Stimulated activated naive CD8-positive, alpha-beta T cell treated with anti-CD3 and anti-CD28 coated beads, Interleukin-15, Interleukin-2, amounts not matched to agents 100 ng/mL and 50 ng/mL, for 24 hours (primary cell): ENCODE measurements around the gene DCUN1D2.
"Not testable (repeated sequence)": the region's sequence is repeated elsewhere in the genome, so short reads cannot be mapped to it uniquely, and the experiment has no call there.

Experiments
- H3K27ac Mint-ChIP-seq: one replicate; pipeline ENCODE4 v1.8.0; 2021; ENCODE audit warnings: mild to moderate bottlenecking, mixed read lengths
- H3K27me3 Mint-ChIP-seq: one replicate; pipeline ENCODE4 v1.8.0; 2021; ENCODE audit warnings: mixed read lengths
- H3K36me3 Mint-ChIP-seq: one replicate; pipeline ENCODE4 v1.8.0; 2021; ENCODE audit warnings: low read depth, mixed read lengths
- H3K4me1 Mint-ChIP-seq: one replicate; pipeline ENCODE4 v1.8.0; 2021; ENCODE audit warnings: low read depth, mixed read lengths
- H3K4me3 Mint-ChIP-seq: one replicate; pipeline ENCODE4 v1.8.0; 2021; ENCODE audit warnings: mild to moderate bottlenecking, mixed read lengths
- H3K9me3 Mint-ChIP-seq: one replicate; pipeline ENCODE4 v1.8.0; 2021; ENCODE audit warnings: mixed read lengths

Gene DCUN1D2

DNA sequence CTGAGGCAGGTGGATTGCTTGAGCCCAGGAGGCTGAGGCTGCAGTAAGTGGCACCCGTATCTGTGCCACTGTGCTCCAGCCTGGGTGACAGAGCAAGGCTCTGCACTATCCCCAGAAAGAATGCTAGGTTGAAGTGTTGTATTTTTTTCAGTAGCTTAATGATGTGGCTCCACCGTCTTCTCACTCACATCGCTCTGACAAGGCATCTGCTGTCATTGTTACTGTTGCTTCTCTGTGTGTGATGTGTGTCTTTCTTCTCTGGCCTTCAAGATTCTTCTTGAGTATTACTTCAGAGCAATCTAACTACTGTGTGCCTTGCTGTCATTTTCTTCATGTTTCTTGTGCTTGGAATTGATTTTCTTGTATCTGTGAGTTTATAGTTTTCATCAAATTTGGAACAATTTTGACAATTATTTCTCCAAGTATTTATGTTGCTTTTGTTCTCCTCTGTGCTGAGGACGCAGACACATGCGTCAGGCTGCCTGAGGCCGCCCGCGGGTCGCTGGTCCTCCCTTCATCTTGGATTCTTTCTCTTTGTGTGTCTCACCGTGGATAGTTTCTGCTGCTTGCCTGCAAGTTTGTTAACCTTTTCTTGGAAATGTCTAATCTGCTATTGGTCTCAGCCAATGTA lies 48.0 kb downstream of the DCUN1D2 start:
- Mint-ChIP-seq H3K4me3 (no peak overlapping the region), H3K4me1 (no peaks in the 10 kb centered on the region), H3K36me3 (peaks cover 6% of the 10 kb centered on the region), H3K27me3 (no peaks in the 10 kb centered on the region), H3K9me3 (no peaks in the 10 kb centered on the region), H3K27ac (no peak overlapping the region)

DNA sequence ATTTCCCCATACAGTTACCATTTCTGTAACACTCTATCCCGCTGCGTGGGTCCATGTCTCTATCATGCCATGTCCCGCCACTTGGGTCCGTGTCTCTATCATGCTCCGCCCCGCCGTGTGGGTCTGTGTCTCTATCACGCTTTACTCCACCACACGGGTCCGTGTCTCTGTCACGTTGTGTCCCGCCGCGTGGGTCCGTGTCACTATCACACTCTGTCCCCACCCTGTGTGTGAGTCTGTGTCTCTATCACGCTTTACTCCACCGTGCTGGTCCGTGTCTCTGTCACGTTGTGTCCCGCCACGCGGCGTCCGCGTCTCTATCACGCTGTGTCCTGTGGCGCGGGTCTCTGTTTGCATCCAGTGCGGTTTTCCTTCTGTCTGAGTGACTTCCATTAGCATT lies 48.9 kb downstream of the DCUN1D2 start:
- Mint-ChIP-seq H3K4me3 (no peak overlapping the region), H3K4me1 (no peaks in the 10 kb centered on the region), H3K36me3 (peaks cover 6% of the 10 kb centered on the region), H3K27me3 (no peaks in the 10 kb centered on the region), H3K9me3 (no peaks in the 10 kb centered on the region), H3K27ac (no peak overlapping the region)

- Mint-ChIP-seq H3K4me1 (no peaks in the 10 kb centered on the region), H3K27me3 (no peaks in the 10 kb centered on the region), H3K27ac (no peak overlapping the region), H3K36me3 (peaks cover 3% of the 10 kb centered on the region), H3K9me3 (no peaks in the 10 kb centered on the region), H3K4me3 (no peak overlapping the region)
These were observed 53.0 kb downstream of the DCUN1D2 start for GRCh38 chr13:113437408-113438010.

DNA sequence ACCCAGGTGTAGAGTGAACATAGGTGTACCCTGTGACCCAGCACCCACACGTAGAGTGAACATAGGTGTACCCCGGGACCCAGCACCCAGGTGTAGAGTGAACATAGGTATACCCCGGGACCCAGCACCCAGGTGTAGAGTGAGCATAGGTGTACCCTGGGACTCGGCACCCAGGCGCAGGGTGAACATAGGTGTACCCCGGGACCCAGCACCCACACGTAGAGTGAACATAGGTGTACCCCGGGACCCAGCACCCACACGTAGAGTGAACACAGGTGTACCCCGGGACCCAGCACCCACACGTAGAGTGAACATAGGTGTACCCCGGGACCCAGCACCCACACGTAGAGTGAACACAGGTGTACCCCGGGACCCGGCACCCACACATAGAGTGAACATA lies 53.6 kb downstream of the DCUN1D2 start:
- not testable (repeated sequence) for H3K4me1 Mint-ChIP-seq, H3K4me3 Mint-ChIP-seq, H3K27ac Mint-ChIP-seq, H3K36me3 Mint-ChIP-seq, H3K9me3 Mint-ChIP-seq, H3K27me3 Mint-ChIP-seq

- not testable (repeated sequence) for H3K4me3 Mint-ChIP-seq, H3K4me1 Mint-ChIP-seq
These were observed 54.6 kb downstream of the DCUN1D2 start for GRCh38 chr13:113435907-113436306.

DNA sequence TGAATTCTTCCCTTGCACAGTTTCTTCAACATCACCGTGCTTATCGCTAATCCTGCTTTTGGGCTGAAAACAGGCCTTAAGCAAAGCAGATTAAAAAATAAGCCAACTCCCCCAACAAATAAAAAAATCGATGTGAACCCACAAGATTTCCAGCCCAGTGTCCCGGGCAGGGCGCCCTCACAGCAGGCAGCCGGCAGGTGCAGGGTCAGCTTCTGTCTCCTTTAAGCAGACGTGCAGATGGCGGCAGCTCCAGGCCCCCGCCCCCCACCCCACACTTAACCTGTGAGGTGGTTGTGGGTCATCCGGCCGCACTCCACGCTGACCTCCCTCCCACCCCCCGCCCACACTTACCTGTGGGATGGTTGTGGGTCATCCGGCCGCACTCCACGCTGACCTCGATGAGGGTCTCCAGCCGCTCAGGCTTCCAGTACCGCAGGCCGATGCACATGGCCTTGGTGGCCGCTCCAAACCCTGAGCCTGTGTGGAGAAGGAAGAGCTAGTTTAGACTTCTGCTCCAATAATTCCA lies 57.1 kb downstream of the DCUN1D2 start:
- Mint-ChIP-seq H3K27me3 (no peaks in the 10 kb centered on the region), H3K4me3 (no peak overlapping the region), H3K36me3 (no peaks in the 10 kb centered on the region), H3K9me3 (no peaks in the 10 kb centered on the region), H3K27ac (no peak overlapping the region), H3K4me1 (no peaks in the 10 kb centered on the region)

More at GRCh38 chr13:113435907-113436306, 54.6 kb downstream of the DCUN1D2 start:
- H3K9me3 Mint-ChIP-seq, H3K27ac Mint-ChIP-seq, H3K27me3 Mint-ChIP-seq, H3K36me3 Mint-ChIP-seq: not testable (repeated sequence)

- H3K27me3 Mint-ChIP-seq = no peaks in the 10 kb centered on the region
- no peaks in the 10 kb centered on the region for H3K36me3 Mint-ChIP-seq
- H3K27ac Mint-ChIP-seq = no peak overlapping the region
- no peaks in the 10 kb centered on the region for H3K9me3 Mint-ChIP-seq
- H3K4me3 Mint-ChIP-seq = no peak overlapping the region
- H3K4me1 Mint-ChIP-seq = no peaks in the 10 kb centered on the region
These were observed 57.8 kb downstream of the DCUN1D2 start for GRCh38 chr13:113432506-113433270.

DNA sequence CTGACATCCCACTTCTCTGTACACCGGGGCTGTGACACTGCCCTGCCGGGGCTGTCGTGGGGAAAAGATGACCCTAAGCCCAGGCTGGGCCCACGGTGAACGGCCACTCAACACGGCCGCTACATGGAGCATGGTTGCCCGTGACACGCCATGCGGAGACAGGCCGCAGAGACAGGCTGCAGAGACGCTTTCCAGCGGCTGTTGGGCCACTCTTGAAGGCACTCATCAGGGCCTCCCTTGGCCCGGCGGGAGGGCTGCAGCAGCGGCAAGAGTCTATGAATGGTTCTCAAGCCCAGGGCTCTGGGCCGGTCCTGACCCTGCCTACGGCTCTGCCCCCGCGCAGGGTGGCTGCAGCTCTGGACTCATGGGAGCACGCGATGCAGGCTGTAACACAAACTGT lies 59.3 kb downstream of the DCUN1D2 start:
- Mint-ChIP-seq H3K4me3 (no peak overlapping the region), H3K27me3 (no peaks in the 10 kb centered on the region), H3K9me3 (no peaks in the 10 kb centered on the region), H3K27ac (no peak overlapping the region), H3K4me1 (no peaks in the 10 kb centered on the region), H3K36me3 (no peaks in the 10 kb centered on the region)

DNA sequence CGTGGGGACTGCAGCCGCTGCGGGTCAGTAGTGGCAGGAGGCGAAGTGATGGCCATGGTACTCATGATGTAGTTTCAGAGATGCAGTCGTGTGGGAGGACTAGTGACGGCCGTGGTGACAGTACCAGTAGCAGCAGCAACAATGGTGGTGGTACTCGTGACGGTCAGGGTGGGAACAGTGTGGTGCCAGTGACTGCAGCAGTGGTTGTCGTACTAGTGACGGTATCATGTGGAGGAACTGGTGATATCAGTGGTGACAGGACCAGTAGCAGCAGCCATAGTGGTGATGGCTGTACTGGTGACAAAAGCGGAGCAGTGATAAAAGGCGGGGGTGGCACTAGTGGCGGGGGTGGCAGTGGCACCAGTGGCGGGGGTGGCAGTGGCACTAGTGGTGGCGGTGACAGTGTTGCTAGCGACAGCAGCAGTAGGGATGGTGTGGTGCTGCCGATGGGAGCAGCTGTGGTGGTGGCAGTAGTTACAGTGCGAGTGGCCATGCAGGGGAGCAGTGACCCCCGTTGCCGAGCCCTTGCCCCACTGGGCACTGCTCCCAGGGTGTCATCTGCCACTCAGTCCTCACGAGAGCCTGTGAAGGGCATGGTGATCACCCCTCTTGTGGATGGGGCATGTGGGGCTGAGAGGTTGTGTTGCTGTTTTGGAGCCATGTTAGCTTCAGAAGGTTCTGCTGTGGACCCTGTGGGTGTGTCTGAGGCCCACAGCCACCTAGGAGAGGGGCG lies 60.0 kb downstream of the DCUN1D2 start:
- no peaks in the 10 kb centered on the region for H3K36me3 Mint-ChIP-seq
- no peaks in the 10 kb centered on the region for H3K9me3 Mint-ChIP-seq
- no peak overlapping the region for H3K4me3 Mint-ChIP-seq
- H3K4me1 Mint-ChIP-seq = no peaks in the 10 kb centered on the region
- H3K27me3 Mint-ChIP-seq = no peaks in the 10 kb centered on the region
- H3K27ac Mint-ChIP-seq = no peak overlapping the region

GRCh38 chr13:113429608-113429985 lies 60.9 kb downstream of the DCUN1D2 start:
- Mint-ChIP-seq H3K9me3 (no peaks in the 10 kb centered on the region), H3K27me3 (no peaks in the 10 kb centered on the region), H3K4me1 (no peaks in the 10 kb centered on the region), H3K27ac (no peak overlapping the region), H3K4me3 (no peak overlapping the region), H3K36me3 (no peaks in the 10 kb centered on the region)

DNA sequence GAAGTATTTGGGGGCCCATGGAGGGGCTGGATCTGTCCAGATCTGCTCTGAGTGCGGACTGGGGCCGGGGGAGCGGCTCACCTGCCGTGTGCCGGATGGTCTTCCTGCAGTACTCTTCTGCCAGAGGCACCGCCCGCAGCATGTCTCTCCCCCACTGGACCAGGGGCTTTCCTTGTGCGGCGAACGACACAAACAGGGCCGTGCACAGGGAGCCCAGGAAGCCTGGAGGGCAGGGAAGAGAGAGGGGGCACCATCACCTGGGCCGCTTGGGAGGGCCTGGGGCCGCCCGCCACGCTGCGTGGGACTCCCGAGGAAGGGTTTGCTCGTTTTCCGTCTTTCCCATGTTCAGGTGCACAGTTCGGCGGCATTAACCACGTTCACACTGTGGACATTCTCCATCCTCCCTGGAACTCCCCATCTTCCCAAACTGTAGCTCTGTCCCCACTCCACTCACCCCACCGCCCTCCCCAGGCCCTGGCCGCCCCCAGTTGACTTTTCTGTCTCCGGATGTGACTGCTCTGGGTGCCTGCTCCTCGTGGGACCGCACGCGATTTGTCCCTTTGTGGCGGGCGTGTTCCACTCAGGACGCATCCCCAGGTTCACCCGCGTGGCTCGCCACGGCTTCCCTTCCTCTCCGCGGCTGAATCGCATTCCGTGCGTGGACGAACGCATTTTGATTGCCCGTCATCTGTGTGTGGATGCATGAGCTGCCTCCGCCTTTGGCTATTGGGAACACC lies 61.5 kb downstream of the DCUN1D2 start:
- H3K4me3 Mint-ChIP-seq = no peak overlapping the region
- H3K9me3 Mint-ChIP-seq = no peaks in the 10 kb centered on the region
- no peak overlapping the region for H3K27ac Mint-ChIP-seq
- H3K4me1 Mint-ChIP-seq = no peaks in the 10 kb centered on the region
- H3K27me3 Mint-ChIP-seq = no peaks in the 10 kb centered on the region
- H3K36me3 Mint-ChIP-seq = no peaks in the 10 kb centered on the region

DNA sequence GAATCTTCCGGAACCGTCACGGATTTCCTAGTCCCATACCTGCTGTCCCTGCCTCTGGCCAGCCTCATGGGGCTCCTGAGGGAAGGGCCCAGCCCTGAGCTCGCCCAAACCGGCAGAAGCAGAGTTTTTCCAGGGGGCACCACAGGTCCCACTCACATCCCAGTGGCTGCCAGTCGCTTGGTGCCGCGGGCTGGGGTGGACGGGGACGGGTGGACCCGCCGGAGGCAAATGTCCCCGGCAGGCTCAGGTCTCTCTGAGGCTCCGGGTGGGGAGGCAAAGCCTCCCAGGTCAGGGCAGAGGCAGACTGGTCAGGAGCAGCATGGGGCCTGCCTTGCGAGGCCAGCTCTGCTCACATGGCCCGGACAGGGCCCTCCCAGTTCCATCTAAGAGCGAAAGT lies 62.0 kb downstream of the DCUN1D2 start:
- no peak overlapping the region for H3K27ac Mint-ChIP-seq
- H3K9me3 Mint-ChIP-seq = no peaks in the 10 kb centered on the region
- no peaks in the 10 kb centered on the region for H3K36me3 Mint-ChIP-seq
- no peaks in the 10 kb centered on the region for H3K4me1 Mint-ChIP-seq
- no peak overlapping the region for H3K4me3 Mint-ChIP-seq
- no peaks in the 10 kb centered on the region for H3K27me3 Mint-ChIP-seq

DNA sequence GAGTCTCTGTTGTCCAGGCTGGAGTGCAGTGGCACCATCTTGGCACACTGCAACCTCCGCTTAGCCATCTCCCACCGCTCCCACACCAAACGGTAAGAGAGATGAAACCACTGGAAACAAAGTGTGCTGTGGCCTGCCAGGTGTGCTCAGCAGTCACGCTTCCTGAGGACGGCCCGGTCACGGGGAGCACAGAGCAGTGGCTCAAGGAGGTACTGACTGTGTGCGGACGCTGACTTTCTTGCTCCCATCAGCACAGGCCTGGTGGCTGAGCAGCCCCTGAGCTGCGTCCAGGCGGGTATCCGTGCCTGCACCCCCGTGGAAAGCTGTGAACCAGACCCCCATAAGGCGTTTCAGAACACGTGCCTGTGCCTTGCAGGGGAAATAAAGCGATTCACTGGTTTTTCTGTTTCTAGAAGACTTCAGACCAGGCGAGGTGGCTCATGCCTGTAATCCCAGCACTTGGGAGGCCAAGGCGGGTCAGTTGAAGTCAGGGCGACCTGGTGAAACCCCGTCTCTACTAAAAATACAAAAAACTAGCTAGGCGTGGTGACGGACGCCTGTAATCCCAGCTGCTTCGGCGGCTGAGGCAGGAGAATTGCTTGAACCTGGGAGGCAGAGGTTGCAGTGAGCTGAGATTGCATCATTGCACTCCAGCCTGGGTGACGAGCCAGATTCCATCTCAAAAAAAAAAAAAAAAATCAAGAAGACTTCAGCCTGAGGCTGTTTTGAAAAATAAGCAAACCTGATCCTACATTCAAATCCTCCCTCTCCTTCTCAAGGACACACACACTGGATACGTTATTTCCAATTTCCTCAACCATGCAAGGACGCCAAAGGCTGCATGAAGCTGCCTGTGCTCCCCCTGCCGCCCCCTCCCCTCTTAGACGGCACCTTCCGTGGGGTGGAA lies 62.7 kb downstream of the DCUN1D2 start:
- no peak overlapping the region for H3K27ac Mint-ChIP-seq
- no peaks in the 10 kb centered on the region for H3K27me3 Mint-ChIP-seq
- no peaks in the 10 kb centered on the region for H3K9me3 Mint-ChIP-seq
- H3K36me3 Mint-ChIP-seq = no peaks in the 10 kb centered on the region
- H3K4me1 Mint-ChIP-seq = no peaks in the 10 kb centered on the region
- H3K4me3 Mint-ChIP-seq = no peak overlapping the region

- Mint-ChIP-seq H3K4me1 (no peaks in the 10 kb centered on the region), H3K4me3 (no peak overlapping the region), H3K27ac (no peak overlapping the region), H3K36me3 (no peaks in the 10 kb centered on the region), H3K9me3 (no peaks in the 10 kb centered on the region), H3K27me3 (no peaks in the 10 kb centered on the region)
These were observed 63.9 kb downstream of the DCUN1D2 start for GRCh38 chr13:113426591-113426986.
